Fibroblast of the aortic adventitia (primary cell): ENCODE measurements around the gene THAP12. TPM values are rescaled to one million over a fixed set of nuclear protein-coding genes. Genes with fewer than 3 reads are reported as not detected.
A peak's percentile ranks its signal among the peaks of the same experiment; 100 is the strongest.

ENCODE experiments used
- DNase-seq: peaks from one replicate; pipeline ENCODE4 v3.0.0-alpha.2; 2010; ENCODE audit warnings: low read depth
- H3K4me3 ChIP-seq: 2 replicates; pipeline ENCODE4 v1.5.1; 2011; ENCODE audit warnings: low read depth, mild to moderate bottlenecking, control low read depth, low read length, moderate library complexity
- total RNA-seq: library from RNA; depleted of rRNA; stranded (reverse); fragments of >200 nt; gene quantifications from 2 replicates; pipeline ENCODE4 v1.2.3, GENCODE V29; 2012; ENCODE audit warnings: low replicate concordance
- TF ChIP-seq, protein P1 (sequence below): IDR thresholded peaks from 2 replicates; pipeline ENCODE4 v1.5.1; 2011; ENCODE audit warnings: mild to moderate bottlenecking, low read length, control low read depth, inconsistent platforms; ENCODE audit not compliant: insufficient read depth

Gene THAP12, protein sequence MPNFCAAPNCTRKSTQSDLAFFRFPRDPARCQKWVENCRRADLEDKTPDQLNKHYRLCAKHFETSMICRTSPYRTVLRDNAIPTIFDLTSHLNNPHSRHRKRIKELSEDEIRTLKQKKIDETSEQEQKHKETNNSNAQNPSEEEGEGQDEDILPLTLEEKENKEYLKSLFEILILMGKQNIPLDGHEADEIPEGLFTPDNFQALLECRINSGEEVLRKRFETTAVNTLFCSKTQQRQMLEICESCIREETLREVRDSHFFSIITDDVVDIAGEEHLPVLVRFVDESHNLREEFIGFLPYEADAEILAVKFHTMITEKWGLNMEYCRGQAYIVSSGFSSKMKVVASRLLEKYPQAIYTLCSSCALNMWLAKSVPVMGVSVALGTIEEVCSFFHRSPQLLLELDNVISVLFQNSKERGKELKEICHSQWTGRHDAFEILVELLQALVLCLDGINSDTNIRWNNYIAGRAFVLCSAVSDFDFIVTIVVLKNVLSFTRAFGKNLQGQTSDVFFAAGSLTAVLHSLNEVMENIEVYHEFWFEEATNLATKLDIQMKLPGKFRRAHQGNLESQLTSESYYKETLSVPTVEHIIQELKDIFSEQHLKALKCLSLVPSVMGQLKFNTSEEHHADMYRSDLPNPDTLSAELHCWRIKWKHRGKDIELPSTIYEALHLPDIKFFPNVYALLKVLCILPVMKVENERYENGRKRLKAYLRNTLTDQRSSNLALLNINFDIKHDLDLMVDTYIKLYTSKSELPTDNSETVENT
- total RNA-seq = 55.5 and 60.1 TPM in 2 replicates

DNA sequence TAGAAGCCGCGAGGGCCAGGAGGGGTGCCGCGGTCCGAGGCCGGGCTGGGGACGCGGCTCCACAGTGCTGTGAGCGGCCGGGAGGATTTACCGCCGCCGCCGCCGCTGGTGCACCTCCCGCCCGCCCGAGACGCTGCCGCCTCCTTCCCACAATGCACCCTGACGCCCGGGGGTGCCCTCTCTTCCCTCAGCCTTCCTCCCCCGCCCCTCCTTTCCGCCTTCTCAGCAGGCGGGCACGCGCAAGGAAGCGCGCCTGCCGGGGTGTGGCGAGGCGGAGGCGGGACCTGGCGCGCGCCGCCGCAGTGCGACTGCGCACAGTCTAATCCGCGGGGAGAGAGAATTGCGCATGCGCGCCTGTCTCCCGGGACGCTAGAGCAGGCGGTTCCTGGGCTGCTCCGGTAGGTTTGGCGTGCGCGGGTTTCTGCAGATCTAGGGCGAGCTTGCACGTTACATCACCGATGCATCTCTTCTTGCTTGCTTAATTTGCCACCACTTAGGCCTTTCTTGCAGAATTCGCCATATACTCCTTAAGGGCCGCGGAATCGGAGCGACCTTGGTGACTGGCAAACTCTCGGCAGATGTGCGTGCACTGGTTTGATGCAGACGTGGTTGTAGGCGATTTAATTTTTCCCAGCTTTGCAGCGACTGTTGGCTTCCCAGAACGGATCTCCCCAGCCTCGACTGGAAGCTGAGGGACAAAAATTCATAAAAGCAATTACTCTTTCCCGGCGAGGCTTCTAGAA lies at the start of gene THAP12, which contains the start of gene GVQW3:
THAP12 (minus strand) TSS at position 156 of the 743 bp plus-strand sequence. CDS start 296 bp downstream, outside the sequence.
GVQW3 (plus strand) TSS at position 347 of the 743 bp plus-strand sequence. CDS start 506 bp downstream, outside the sequence.
- H3K4me3 ChIP-seq = peak within 1 kb of the TSS; percentile 95
- peak; percentile 96 for DNase-seq
- TF ChIP-seq, protein P1, sequence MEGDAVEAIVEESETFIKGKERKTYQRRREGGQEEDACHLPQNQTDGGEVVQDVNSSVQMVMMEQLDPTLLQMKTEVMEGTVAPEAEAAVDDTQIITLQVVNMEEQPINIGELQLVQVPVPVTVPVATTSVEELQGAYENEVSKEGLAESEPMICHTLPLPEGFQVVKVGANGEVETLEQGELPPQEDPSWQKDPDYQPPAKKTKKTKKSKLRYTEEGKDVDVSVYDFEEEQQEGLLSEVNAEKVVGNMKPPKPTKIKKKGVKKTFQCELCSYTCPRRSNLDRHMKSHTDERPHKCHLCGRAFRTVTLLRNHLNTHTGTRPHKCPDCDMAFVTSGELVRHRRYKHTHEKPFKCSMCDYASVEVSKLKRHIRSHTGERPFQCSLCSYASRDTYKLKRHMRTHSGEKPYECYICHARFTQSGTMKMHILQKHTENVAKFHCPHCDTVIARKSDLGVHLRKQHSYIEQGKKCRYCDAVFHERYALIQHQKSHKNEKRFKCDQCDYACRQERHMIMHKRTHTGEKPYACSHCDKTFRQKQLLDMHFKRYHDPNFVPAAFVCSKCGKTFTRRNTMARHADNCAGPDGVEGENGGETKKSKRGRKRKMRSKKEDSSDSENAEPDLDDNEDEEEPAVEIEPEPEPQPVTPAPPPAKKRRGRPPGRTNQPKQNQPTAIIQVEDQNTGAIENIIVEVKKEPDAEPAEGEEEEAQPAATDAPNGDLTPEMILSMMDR = no peak

DNA sequence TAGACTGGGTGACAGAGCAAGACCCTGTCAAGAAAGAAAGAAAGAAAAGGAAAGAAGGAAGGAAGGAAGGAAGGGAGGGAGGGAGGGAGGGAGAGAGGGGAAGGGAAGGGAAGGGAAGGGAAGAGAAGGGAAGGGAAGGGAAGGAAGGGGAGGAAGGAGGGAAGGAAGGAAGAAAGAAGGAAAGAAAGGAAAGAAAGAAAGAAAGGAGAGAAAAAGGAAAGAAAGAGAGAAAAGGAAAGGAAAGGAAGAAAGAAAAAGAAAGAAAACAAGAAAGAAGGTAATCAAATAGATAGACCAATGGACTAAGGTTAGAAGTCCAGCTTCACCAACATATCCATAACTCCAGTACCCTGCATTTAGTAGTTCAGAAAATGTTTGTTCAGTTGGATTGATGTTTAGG lies 45.7 kb upstream of the THAP12 start:
- H3K4me3 ChIP-seq = no peak overlapping the region
- DNase-seq = no peak
- TF ChIP-seq, protein P1 = no peak

DNA sequence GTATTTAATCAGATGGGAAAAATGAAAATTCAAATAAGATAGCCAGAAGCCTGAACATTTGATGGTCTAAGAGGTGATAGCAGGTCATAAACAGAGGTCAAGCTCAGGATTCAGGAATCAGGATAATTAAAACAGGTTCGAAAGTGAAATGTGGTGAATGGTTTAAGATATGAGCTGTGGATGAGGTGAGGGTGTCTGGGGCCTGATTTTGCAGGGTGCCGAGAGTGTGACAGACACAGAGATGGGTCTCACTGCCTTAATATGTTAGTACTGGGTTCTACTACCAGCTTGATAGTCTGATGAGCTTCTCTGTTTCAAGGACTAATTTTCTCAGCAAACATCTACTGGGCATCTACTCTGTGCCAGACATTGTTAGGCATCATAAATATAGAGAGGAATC lies 44.0 kb upstream of the THAP12 start:
- DNase-seq = no peak
- TF ChIP-seq, protein P1 = no peak
- H3K4me3 ChIP-seq = no peak overlapping the region

DNA sequence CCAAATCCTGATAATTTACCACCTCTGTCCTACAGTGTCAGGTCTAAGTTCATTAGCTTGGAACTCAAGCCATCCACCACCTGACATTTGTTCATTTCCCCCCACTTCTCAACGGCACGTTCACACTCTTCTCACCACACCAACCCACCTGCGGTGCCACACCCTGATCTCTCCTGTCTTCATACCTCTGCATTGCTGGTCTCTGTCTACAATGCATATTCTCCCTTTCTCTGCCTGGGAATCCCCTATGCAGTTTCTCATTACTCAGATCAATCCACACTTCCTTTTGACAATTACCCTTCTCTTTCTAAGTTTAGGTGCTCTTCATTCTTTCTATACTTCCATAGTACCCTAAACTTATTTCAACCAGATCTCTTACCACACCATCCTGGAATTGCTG lies 43.4 kb upstream of the THAP12 start:
- DNase-seq = no peak
- TF ChIP-seq, protein P1 = no peak
- H3K4me3 ChIP-seq = no peak overlapping the region

DNA sequence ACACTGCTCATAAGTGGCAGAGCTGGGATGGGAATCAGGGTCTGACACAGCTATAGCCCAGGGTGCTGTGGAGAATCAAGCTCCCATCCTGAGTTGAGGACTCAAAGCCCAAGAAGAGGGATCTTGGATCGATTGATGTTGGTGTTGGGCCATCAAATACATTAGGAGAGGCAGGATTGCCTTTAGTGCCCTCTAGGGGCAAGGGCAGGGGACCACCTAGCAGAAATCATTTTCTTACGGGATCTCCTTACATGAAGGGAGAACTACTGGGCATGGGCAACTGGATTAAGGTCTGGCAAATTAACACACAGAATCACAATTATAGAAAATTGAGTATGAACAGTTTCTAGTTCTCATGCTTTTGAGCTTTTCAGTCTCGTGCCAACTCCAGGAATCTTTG lies 39.0 kb upstream of the THAP12 start:
- TF ChIP-seq, protein P1 = peak; percentile 17
- DNase-seq = no peak
- H3K4me3 ChIP-seq = no peak overlapping the region

DNA sequence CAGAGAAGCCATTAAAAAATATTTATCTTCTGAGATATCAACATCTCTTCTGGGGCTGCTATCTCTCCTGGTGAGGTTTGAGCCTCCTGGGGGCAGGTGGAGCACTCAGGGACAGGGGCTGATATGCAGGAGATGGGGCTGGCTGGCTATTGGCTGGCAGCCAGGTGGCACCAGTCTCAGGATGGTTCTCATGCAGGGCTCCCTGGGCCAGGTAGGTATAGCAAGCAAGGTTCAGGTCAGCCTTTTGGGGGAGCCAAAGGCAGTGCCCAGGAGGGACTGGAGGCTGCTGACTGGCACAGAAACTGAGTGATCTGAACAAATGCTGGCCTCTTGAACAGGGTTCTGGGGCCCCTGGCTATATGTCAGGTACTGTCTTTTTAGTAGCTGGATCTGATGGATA lies 34.1 kb upstream of the THAP12 start:
- no peak overlapping the region for H3K4me3 ChIP-seq
- DNase-seq = no peak
- TF ChIP-seq, protein P1 = no peak
